Posterior vena cava (tissue), 2 donors: ENCODE data around the gene KAT6B. TPM values are rescaled to one million over a fixed set of nuclear protein-coding genes. Genes with fewer than 3 reads are reported as not detected.

ENCODE experiments used
- DNase-seq: peaks from one replicate; pipeline ENCODE4 v3.0.0-alpha.2; 2020; ENCODE audit warnings: low spot score
- intact Hi-C, 2 donors: fragments of 100-400 bp; cut with DNase I; formaldehyde crosslinking; loops; one replicate each; pipeline versions ENCODE4 v1.14.1 to v1.14.2; 2022 to 2023
- total RNA-seq, 2 donors: library from RNA; stranded (reverse); fragmentation: NEBNext Ultra II Directional; extraction: Animal tissue kit (Norgen Biotek cat#: 25700); gene quantifications; one replicate each; pipeline ENCODE4 v1.2.1, GENCODE V29; 2021
- donor health status: DM: yes; HTN: yes; CAD: no.
- donor health status: DM: yes; HTN: yes; CAD: no.

The KAT6B gene
- total RNA-seq, 2 donors from 2014 or later: 34.7 to 35.0 TPM

- intact Hi-C loops: no loop called here
These were observed 189.0 kb downstream of the KAT6B start for GRCh38 chr10:75015442-75015841.

GRCh38 chr10:75016325-75016724 is 189.9 kb downstream of the KAT6B start:
- intact Hi-C loops: no loop called here
- no peak for DNase-seq

More at GRCh38 chr10:75015442-75015841, 189.0 kb downstream of the KAT6B start:
- no peak for DNase-seq

DNA sequence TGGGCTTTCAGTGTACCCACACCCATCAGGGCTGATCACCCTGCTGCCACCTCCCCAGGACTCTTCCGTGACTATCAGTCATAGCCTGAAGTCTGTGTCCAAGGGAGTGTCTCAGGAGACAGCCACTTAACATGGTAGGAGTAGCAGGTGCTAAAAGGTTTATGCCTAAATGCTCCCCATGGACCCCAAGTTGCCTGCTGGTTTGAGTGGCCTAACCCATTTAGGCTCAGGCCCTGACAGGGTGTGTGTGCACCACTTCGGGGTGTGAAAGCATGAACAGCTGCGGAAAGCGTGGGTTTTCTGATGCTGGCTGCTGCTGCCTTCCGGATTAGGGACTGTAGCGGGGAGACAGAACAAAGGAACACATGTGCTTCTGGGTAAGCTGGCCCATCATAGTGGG is 191.9 kb downstream of the KAT6B start:
- intact Hi-C loops: no loop called here
- DNase-seq: no peak

- intact Hi-C loops: no loop called here
- DNase-seq: no peak
These were observed 192.4 kb downstream of the KAT6B start for GRCh38 chr10:75018686-75019307.

DNA sequence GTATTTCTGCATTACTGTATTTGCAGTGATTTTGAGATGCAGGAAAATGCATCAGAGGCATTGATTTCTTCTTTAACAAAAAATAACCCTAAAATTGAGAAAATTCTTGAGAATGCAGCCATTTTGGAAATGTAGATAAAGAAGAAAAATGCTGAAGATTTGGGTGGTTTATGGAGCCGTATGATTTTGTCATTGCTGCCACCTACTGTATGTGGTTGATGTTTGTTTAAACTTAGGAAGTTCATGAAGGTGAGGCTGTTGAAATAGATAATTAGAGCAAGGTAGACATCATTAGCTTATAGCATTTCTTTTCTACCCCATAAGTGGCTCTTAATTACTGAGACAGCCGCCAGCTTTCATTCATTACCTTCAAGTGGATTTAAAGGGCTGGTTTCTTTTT is 193.0 kb downstream of the KAT6B start:
- intact Hi-C loops: no loop called here
- DNase-seq: no peak

DNA sequence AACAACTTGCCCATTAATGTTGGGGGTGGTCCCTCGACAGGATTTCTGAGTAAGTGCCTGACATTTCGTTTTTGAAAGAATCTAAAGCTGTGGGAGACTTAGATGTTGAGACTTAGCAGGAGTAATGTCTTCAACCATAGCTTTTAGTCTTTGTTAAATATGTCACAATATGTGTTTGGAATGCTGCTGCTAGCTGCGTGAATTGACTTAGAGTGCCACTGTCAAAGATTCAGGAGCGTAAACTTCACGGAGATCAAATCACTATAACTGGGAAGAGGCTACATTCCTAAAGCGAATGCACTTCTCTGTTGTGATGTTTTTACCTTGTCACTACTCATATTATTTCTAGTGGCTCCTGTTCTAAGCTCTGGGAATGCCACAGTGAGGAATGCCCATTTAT is 193.8 kb downstream of the KAT6B start:
- no peak for DNase-seq
- intact Hi-C loops: loop anchor here in 1 of 2 donors (10.0 kb wide), 1 partner anchor 755 kb away; no protein-coding TSS in a partner anchor

DNA sequence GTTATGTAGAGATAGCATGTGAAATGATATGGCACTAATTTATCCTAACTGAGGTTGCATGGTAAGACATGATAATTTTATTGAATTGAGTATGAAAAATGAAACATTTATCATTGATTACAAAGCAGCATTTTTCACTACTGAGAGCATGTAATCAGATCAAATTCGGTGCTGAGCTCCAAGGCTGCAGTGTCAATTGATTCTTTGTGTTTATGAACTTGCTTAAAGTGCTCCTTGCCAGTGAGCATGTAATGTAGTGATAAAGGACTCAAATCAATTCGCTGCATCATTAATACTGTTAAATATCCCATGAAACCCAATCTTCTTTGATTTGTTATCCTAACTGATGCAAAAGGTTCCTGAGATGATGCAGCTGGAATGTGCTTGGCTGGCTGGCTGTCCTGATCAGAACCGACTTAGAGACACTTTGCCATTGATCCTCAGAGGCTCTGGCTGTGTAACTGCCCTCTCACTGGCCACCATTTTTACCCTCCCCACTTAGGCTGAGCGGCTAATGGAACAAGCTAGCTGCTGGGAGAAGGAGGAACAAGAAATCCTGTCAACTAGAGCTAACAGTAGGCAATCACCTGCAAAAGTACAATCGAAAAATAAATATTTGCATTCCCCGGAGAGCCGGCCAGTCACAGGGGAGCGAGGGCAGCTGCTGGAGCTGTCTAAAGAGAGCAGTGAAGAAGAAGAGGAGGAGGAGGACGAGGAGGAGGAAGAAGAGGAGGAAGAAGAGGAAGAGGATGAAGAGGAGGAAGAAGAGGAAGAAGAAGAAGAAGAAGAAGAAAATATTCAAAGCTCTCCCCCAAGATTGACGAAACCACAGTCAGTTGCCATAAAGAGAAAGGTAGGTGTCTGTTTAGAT is 195.2 kb downstream of the KAT6B start:
- DNase-seq: no peak
- intact Hi-C loops: loop anchor here in 1 of 2 donors (10.0 kb wide), 1 partner anchor 757 kb away; no protein-coding TSS in a partner anchor

DNA sequence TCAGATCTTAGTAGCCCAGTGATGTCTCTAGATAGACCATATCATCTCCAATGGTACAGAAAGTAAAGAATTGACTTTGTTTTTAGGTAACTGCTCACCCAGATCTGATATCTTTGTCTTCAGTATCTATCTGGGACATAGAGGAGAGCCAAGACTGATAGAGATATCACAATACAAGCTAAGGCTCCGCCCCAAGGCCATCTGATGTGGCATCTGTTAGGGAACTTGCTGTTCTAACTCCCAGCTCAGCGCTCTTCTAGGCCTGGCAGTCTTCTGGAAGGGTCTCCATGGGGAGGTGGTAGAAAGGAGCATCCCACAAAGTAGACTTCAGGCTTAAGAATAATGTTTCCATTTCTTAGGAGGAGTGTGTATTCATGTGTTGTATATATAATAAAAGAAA is 196.7 kb downstream of the KAT6B start:
- intact Hi-C loops: loop anchor here in 1 of 2 donors (10.0 kb wide), 1 partner anchor 758 kb away; no protein-coding TSS in a partner anchor
- DNase-seq: no peak

DNA sequence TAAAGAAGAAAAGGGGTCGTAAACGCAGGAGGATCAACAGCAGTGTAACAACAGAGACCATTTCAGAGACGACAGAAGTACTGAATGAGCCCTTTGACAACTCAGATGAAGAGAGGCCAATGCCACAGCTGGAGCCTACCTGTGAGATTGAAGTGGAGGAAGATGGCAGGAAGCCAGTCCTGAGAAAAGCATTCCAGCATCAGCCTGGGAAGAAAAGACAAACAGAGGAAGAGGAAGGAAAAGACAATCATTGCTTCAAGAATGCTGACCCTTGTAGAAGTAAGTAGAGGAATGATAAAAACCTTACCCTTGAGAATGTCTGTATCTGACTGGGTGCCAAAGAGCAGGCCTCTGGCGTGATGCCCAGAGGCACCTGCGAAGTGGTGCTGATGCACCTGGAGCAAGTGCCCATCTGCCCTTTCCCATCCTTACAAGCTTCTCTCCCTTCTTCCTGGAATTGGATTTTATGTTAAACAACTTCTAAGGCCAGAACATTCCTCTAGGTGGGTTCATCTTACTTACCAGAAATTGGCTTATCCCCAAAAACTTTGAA is 198.6 kb downstream of the KAT6B start:
- DNase-seq: no peak
- intact Hi-C loops: loop anchor here in 1 of 2 donors (10.0 kb wide), 1 partner anchor 760 kb away; no protein-coding TSS in a partner anchor

DNA sequence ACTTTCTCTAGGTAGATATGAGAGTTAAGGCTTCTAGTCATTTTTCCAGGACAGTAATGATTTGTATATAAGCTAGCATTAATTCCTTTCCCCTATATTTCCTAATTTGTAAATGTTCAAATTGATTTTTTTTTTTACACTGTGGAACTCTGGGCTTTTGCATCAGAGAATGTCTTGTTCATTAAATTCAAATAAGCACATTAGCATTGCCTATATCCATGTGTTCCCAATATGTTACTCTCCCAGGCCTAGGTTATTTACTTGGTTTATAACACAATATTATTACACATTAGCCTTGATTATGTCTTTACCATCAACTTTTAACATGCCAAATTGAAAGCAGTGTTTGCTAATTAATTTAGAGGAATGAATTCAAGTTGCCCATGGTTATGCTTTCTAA is 201.6 kb downstream of the KAT6B start:
- intact Hi-C loops: loop anchor here in 1 of 2 donors (10.0 kb wide), 1 partner anchor 763 kb away; no protein-coding TSS in a partner anchor
- no peak for DNase-seq

- no peak for DNase-seq
- intact Hi-C loops: loop anchor here in 1 of 2 donors (10.0 kb wide), 1 partner anchor 764 kb away; no protein-coding TSS in a partner anchor
These were observed 202.3 kb downstream of the KAT6B start for GRCh38 chr10:75028748-75029147.

DNA sequence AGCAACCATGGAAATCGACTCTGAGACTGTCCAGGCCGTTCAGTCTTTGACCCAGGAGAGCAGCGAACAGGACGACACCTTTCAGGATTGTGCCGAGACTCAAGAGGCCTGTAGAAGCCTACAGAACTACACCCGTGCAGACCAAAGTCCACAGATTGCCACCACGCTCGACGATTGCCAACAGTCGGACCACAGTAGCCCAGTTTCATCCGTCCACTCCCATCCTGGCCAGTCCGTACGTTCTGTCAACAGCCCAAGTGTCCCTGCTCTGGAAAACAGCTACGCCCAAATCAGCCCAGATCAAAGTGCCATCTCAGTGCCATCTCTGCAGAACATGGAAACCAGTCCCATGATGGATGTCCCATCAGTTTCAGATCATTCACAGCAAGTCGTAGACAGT is 203.0 kb downstream of the KAT6B start:
- intact Hi-C loops: loop anchor here in 1 of 2 donors (10.0 kb wide), 1 partner anchor 765 kb away; no protein-coding TSS in a partner anchor

DNA sequence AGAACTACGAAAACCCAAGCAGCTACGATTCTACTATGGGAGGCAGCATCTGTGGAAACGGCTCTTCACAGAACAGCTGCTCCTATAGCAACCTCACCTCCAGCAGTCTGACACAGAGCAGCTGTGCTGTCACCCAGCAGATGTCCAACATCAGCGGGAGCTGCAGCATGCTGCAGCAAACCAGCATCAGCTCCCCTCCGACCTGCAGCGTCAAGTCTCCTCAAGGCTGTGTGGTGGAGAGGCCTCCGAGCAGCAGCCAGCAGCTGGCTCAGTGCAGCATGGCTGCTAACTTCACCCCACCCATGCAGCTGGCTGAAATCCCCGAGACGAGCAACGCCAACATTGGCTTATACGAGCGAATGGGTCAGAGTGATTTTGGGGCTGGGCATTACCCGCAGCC is 203.5 kb downstream of the KAT6B start:
- intact Hi-C loops: loop anchor here in 1 of 2 donors (10.0 kb wide), 1 partner anchor 765 kb away; no protein-coding TSS in a partner anchor

More for the DNA sequence above, 203.0 kb downstream of the KAT6B start:
- no peak for DNase-seq

DNA sequence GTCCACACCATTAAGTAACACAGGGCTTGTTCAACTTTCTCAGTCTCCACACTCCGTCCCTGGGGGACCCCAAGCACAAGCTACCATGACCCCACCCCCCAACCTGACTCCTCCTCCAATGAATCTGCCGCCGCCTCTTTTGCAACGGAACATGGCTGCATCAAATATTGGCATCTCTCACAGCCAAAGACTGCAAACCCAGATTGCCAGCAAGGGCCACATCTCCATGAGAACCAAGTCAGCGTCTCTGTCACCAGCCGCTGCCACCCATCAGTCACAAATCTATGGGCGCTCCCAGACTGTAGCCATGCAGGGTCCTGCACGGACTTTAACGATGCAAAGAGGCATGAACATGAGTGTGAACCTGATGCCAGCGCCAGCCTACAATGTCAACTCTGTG is 204.0 kb downstream of the KAT6B start:
- intact Hi-C loops: no loop called here
- DNase-seq: no peak

More for the DNA sequence above, 203.5 kb downstream of the KAT6B start:
- DNase-seq: no peak

- no peak for DNase-seq
- intact Hi-C loops: no loop called here
These were observed 205.7 kb downstream of the KAT6B start for GRCh38 chr10:75032119-75032518.

DNA sequence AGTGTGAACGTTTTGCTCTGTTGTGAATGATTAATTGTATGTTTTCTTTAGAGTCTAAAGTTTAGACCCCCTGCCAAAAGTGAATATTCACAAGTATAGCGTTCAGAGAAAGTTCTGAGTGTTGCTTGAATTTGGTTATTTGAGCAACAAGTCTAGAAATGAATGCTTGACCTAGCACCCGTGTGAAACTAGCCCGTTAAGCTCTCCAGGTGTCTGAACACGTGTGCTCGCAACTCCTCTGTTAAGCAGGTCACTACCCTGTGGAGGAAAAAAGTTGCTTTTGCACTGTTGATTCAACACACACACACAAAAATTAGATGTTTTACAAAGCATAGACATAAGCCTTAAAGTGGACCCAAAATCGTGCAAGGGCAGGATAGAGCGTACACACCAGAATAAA is 206.4 kb downstream of the KAT6B start:
- DNase-seq: no peak
- intact Hi-C loops: no loop called here

- intact Hi-C loops: loop anchor here in 1 of 2 donors (1.0 kb wide), 1 partner anchor 76 kb away; a partner anchor contains a TSS
- no peak for DNase-seq
These were observed 207.2 kb downstream of the KAT6B start for GRCh38 chr10:75033399-75034130.

- intact Hi-C loops: loop anchor here in 1 of 2 donors (1.0 kb wide), 1 partner anchor 75 kb away; a partner anchor contains a TSS
- DNase-seq: no peak
These were observed 207.7 kb downstream of the KAT6B start for GRCh38 chr10:75034131-75034512.

DNA sequence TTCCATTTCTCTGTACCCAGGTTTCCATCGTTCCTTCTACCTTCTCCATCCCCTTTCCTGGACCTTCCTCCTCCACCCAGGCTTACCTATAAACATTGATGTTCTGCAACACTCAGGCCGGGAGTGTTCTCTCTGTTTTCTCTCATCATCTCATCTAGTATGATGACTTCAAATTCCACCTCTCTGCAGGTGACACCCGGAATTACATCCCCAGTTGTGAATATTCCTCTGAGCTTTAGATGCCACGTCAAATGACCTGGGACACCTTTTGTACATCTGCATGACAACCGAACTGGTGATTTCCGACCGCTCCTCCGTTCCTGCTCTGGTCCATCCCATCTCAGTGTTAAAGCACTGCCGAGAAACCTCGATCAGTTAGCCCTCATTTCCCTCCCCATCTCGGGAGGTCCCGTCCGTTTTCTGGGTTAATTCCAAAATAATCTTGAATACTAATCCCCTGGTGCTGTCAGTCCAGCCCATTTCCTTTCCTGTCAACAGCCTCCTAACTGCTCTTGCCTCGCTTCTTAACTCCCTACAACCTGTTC is 208.4 kb downstream of the KAT6B start:
- DNase-seq: no peak
- intact Hi-C loops: loop anchor here in 1 of 2 donors (1.0 kb wide), 1 partner anchor 75 kb away; a partner anchor contains a TSS
